ENCODE results near the gene NR2E3. TPM values are rescaled to one million over a fixed set of nuclear protein-coding genes. Genes with fewer than 3 reads are reported as not detected.
"Not testable (repeated sequence)": the region's sequence is repeated elsewhere in the genome, so short reads cannot be mapped to it uniquely, and the experiment has no call there.

Gene NR2E3
- total RNA-seq, 2 experiments from 2014 or later: not detected

DNA sequence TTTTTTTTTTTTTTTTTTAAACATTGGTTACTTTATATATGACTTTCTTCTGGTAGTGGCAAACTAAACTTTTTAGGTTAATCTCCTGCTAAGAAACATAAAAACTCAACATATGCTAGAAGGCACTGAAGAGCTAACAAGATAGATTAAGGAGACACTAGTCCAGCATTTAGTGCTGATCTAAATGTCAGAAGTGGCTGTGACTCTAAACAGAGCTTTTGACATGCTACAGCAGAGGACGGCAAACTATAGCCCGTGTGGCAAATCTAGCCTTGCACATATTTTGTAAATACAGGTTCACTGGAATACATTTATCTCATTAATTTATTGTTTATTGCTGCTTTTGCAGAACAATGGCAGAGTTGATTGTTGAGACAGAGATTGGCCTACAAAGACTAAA, 20.6 kb downstream of the NR2E3 start:
- Mint-ChIP-seq H3K27me3 (no peaks in the 10 kb centered on the region), H3K27ac (no peak overlapping the region), H3K4me3 (no peak overlapping the region), H3K9me3 (peaks cover 4% of the 10 kb centered on the region), H3K4me1 (no peaks in the 10 kb centered on the region), H3K36me3 (ENCODE audit: low read depth) (peaks cover 32% of the 10 kb centered on the region)
- no peak for DNase-seq
- ChIA-PET CTCF (no interaction called here), POLR2A (interaction anchor here (0.7 kb wide), 1 partner anchor 18 kb away, joined by 3 read pairs; no protein-coding TSS in a partner anchor)

GRCh38 chr15:71841563-71841962, 31.2 kb downstream of the NR2E3 start:
- no peak overlapping the region for H3K4me3 Mint-ChIP-seq
- no peaks in the 10 kb centered on the region for H3K9me3 Mint-ChIP-seq
- peaks cover 5% of the 10 kb centered on the region for H3K4me1 Mint-ChIP-seq
- no peak for DNase-seq
- H3K27me3 Mint-ChIP-seq: no peaks in the 10 kb centered on the region
- CTCF ChIA-PET: no interaction called here
- POLR2A ChIA-PET: no interaction called here
- peaks cover 3% of the 10 kb centered on the region for H3K36me3 Mint-ChIP-seq (ENCODE audit: low read depth)
- no peak overlapping the region for H3K27ac Mint-ChIP-seq

GRCh38 chr15:71844916-71845315, 34.6 kb downstream of the NR2E3 start:
- DNase-seq: no peak
- Mint-ChIP-seq H3K4me1 (no peaks in the 10 kb centered on the region), H3K4me3 (no peak overlapping the region), H3K9me3 (no peaks in the 10 kb centered on the region), H3K27me3 (no peaks in the 10 kb centered on the region), H3K27ac (no peak overlapping the region), H3K36me3 (ENCODE audit: low read depth) (peaks cover 12% of the 10 kb centered on the region)
- ChIA-PET POLR2A (no interaction called here), CTCF (no interaction called here)

GRCh38 chr15:71853543-71853942, 43.2 kb downstream of the NR2E3 start:
- CTCF ChIA-PET: interaction anchor here (0.6 kb wide), 1 partner anchor 227 kb away, joined by 3 read pairs; no protein-coding TSS in a partner anchor

DNA sequence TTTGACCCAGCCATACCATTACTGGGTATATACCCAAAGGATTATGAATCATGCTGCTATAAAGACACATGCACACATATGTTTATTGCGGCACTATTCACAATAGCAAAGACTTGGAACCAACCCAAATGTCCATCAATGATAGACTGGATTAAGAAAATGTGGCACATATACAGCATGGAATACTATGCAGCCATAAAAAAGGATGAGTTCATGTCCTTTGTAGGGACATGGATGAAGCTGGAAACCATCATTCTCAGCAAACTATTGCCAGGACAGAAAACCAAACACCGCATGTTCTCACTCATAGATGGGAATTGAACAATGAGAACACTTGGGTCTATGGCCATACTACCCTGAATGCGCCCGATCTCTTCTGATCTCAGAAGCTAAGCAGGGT, 47.9 kb downstream of the NR2E3 start:
- H3K27me3 Mint-ChIP-seq; H3K4me3 Mint-ChIP-seq; H3K36me3 Mint-ChIP-seq (ENCODE audit: low read depth); H3K4me1 Mint-ChIP-seq; DNase-seq; CTCF ChIA-PET; H3K9me3 Mint-ChIP-seq; H3K27ac Mint-ChIP-seq; POLR2A ChIA-PET: not testable (repeated sequence)

More at GRCh38 chr15:71853543-71853942, 43.2 kb downstream of the NR2E3 start:
- Mint-ChIP-seq H3K27me3 (no peaks in the 10 kb centered on the region), H3K9me3 (no peaks in the 10 kb centered on the region), H3K4me1 (no peaks in the 10 kb centered on the region), H3K4me3 (no peak overlapping the region), H3K27ac (no peak overlapping the region), H3K36me3 (ENCODE audit: low read depth) (peaks cover 8% of the 10 kb centered on the region)
- POLR2A ChIA-PET: no interaction called here
- no peak for DNase-seq
